Measurements from ENCODE around the gene GEMIN5.

GEMIN5 gene

GRCh38 chr5:154892369-154892771 lies 45.6 kb downstream of the GEMIN5 start:
- no peak for DNase-seq (ENCODE audit: low spot score)

GRCh38 chr5:154885439-154885838 lies 52.6 kb downstream of the GEMIN5 start:
- DNase-seq (ENCODE audit: low spot score), result no peak

GRCh38 chr5:154884424-154884823 lies 53.6 kb downstream of the GEMIN5 start:
- DNase-seq (ENCODE audit: low spot score), result no peak

DNA sequence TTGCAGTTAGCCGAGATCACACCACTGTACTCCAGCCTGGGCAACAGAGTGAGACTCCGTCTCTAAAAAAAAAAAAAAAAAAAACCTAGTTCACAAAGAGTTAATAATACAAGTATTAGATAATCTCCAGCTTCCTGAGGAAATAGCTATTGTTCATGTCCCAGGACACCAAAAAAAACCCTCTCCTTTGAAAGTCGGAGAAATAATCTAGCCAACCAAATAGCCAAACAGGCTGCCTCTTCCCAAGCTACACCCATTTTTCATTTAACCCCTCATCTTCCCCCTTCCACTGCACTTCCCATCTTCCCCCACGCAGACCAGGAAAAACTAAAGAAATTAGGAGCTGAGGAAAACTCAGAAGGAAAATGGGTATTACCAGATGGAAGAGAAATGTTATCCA lies 56.0 kb downstream of the GEMIN5 start:
- no peak for DNase-seq (ENCODE audit: low spot score)

DNA sequence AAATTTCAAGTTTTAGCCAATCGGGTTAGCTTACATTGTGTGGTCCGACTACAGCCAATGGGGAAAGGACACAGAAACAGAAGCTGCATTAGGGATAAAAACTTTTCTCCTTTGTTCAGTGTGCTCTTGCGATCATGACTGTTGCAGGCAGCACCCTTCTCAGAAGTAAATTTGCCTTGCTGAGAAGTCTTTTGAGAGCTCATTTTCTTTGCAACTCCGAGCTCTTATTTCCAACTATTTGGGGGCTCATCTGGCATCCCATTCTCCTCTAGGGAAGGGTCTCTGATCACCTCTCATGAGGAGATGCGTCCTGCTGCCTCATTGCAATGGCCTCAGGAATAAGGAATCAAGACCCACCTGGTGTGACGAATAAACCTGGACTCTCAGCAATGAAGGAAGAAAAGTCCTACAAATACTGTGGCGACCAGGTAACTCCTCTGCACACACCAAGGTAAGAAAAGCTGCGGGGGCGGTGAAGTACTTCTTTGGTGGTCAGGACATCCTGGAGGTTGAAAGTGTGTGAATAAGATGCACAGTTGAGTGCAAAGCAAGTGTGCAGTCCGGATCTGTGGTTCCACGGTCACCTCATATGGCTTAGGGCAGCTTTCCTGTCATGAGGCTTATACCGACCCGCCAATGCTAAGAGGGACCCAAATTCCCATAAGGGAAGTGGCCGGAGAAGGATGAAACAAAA lies 59.2 kb downstream of the GEMIN5 start:
- DNase-seq (ENCODE audit: low spot score), result no peak

- DNase-seq (ENCODE audit: low spot score), result no peak
These were observed 64.2 kb downstream of the GEMIN5 start for GRCh38 chr5:154873791-154874331.

DNA sequence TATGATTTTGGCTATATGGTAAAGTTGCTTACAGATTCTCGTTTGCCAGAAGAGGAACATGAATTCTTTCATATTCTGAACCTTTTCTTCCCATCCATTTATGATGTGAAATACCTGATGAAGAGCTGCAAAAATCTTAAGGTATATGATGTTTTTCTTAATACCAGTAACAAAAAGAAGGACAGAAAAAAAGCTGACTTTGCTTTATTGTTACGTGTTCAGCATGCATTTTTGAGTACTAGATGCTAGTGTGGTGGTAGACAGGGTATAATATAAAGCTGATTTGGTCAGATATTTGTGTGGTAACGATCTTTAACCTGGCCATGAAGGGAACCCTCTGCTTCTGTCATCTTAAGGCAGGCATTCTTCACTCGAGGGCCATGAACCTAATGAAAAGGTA lies 66.3 kb downstream of the GEMIN5 start:
- no peak for DNase-seq (ENCODE audit: low spot score)

DNA sequence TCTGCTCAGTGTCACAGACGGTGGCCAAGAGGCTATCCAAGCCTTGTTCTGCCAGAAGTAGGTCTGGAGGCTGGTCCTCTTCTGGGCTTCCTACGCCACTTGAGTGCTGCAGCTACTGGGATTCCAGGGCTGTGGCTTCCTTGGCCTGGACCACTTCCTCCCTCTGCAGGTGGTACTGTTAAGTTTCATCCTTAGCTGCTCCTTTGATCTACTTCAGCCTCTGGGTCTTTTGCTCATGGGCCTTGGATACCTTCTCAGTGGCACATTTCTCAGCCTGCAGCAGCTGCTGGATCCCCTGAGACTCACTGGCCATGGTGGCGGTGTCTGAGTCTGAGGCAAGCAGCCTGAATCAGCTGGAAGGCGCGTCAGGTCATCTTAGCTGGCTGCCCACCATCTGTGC lies 69.3 kb downstream of the GEMIN5 start:
- DNase-seq (ENCODE audit: low spot score), result no peak

DNA sequence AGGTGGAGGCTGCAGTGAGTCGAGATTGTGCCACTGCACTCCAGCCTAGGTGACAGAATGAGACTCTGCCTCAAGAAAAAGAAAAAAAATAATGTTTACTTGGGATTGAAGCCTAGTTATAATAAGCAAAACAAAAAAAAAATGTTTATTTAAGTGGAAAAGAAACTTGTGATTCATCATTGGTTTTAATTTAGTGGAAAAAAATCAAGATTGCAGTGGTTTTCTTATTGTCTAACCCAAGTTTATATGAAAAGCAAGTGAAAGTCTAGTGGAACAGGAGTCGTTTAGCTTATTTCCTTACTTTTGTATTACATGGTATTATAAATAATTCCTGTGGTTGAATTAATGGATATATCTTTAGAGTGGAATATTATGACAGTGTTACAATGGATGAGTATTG lies 71.2 kb downstream of the GEMIN5 start:
- DNase-seq (ENCODE audit: low spot score), result no peak

- no peak for DNase-seq (ENCODE audit: low spot score)
These were observed 72.4 kb downstream of the GEMIN5 start for GRCh38 chr5:154865466-154866184.

GRCh38 chr5:154863291-154864080 lies 74.5 kb downstream of the GEMIN5 start:
- no peak for DNase-seq (ENCODE audit: low spot score)

DNA sequence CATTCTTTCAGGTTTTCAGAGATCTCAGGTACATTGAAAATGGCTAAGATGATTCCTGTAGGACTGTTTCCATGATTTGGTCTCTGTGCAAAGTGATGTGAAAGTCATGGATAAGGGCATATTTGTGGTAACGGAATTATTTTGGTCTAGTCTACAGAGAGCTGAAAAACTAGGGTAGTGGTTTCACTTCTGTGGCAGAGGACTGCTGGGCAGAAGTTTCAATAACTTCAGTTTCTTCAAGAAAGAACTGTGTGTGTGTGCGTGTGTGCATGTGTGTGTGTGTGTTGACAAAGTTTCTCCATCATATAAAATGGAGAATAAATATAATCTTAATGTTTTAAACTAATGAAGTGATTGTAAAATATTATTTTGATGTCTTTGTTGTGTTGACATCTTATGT lies 75.2 kb downstream of the GEMIN5 start:
- no peak for DNase-seq (ENCODE audit: low spot score)

DNA sequence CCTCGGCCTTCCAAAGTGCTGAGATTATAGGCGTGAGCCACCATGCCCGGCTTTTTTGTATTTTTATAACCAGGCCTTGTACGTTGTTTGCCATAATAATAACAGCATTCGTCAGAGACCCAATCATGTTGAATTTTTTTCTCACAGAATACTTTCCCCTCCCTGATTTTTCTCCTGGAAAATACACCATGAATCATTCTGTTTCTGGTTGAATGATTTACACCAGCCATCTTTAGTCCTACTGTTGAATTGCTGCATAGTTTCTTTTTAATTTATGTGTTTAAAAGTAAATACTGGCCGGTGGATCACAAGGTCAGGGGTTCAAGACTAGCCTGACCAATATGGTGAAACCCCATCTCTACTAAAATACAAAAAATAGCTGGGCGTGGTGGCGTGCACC lies 76.1 kb downstream of the GEMIN5 start:
- DNase-seq (ENCODE audit: low spot score), result no peak

GRCh38 chr5:154860765-154861164 lies 77.2 kb downstream of the GEMIN5 start:
- no peak for DNase-seq (ENCODE audit: low spot score)

GRCh38 chr5:154860123-154860522 lies 77.9 kb downstream of the GEMIN5 start:
- no peak for DNase-seq (ENCODE audit: low spot score)

DNA sequence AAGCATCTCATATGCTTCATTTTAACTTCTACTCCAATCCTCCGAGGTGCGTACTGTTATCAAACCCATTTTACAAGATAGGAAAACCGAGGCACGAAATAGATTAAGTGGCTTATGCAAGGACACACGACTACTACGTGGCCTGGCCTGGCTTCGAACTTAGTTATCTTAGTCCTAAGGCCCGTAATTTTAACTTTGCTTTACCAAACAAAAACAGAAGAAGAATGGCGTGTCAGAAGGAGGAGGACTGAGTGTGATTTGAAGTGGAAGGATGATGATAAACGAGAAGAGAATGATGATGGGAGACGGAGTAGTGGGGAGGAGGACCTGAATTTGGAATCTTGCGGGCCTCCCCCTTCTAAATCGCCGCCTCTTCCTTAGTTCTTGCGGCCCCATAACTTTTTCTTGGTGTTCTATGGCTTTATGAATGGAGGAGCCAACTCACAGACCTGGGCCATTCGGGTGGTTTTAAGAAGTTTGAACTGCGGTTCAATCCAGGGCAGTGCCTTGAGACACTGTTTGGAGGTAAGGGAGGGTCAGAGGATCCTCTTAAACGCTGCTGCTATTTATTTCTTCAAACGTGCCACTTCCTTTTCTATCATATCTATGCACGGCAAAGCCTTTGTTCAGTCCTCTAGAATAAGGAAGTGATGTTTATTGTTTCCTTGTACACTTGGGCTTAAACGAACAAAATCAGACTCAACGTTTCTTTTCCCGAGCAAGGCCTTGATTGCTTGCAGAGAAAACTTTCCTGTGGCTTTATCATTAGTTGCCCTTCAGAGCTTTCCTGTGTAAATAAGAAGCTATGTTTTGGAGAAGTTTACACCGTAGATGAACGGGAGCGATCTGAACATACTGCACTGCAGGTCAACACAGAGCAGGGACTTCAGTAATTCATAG lies 78.8 kb downstream of the GEMIN5 start:
- DNase-seq (ENCODE audit: low spot score), result peak; percentile 31

DNA sequence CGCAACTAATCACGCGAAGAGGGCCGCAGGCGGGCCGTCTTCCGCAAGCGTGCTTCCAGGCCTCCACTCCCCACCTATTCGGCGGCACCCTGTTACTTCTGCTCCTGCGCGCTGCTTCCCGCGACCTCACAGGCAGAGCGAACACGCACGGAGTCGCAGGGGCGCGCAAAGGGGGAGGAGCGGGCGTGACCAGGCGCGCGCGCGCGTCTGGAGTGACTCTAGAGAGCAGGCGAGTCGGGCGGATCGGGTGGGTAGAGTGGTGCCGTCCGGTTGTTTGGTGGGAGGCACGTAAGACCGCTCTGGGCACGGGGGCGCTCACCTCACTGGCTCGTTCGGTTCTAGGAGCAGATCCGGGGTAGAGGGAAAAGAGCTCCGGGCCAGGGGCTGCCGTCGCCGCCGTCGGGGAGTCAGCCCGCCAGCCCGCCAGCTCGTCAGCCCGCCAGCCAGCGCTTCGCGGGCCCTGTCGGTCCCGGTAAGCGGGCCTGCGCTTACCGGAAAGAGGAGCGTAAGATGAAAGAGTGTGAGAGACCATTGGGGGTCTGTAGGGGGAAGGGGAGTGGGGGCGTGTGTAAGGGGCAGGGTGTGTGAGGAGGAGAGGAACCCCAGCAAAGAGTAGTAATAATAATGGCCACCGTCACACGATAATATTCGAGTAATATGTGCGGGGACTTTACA lies 79.6 kb downstream of the GEMIN5 start, which contains the start of gene CNOT8:
CNOT8 (plus strand) TSS at position 331 of the 675 bp plus-strand sequence. CDS start 4,652 bp downstream, outside the sequence.
- DNase-seq (ENCODE audit: low spot score), result peak; percentile 97

DNA sequence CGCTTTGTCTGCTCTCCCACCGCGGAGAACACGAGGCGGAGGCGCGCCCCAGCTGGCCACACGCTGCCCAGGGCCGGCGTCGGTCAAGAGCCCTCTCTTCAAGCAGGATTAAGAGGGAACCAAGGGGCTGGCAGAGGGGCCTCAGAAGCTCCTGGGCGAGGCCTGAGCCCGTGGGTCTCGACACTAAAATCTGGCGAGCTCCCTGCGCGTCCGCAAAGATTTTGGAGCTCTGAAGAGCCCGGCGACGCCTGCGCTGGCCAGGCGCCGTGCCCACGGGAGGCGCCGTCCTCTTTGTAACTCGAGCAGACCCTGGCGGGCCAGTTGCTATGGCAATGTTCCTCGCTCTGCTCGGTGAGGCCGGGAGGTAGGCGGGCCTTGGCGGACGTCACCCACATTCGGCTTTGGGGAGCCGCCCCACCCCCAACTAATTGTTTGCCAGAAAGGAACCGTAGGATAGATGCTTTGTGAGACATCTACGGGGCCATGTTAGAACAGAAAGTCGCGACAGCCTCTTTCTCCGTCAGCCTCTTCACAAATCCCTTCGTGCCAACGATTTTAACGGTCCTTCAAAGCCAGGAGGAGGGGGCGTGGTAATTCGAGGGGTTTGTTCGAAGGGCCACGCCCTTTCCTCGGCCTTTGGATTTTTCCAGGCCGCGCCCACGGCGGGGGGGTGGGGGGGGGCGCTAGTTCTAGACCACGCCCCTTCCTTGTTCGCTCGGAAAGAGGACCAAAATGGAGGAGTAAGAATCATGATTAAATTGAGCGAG lies 80.3 kb downstream of the GEMIN5 start:
- peak; percentile 87 for DNase-seq (ENCODE audit: low spot score)

GRCh38 chr5:154851351-154851750 lies 86.7 kb downstream of the GEMIN5 start:
- no peak for DNase-seq (ENCODE audit: low spot score)
